ENCODE results near the gene ITGAL.
A peak's percentile ranks its signal among the peaks of the same experiment; 100 is the strongest.

ITGAL gene

DNA sequence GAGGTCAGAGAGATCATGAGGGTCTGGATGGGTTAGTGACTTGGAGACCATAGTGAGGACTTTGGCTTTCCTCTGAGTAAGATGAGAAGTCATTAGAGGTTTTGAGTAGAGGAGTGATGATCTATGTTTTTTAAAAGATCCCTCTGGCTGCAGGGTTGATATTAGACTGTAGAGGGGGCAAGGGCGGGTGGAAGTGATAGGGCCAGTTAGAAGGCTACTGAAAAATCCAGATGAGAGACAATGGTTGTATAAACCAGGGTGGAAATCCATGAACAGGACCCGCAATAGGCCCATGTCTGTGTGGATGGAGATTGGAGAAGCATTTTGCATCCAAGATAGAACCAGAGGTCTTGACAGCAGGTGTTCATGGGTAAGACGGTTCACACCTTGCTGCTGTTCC lies 9.8 kb downstream of the ITGAL start:
- TF ChIP-seq, protein P1, sequence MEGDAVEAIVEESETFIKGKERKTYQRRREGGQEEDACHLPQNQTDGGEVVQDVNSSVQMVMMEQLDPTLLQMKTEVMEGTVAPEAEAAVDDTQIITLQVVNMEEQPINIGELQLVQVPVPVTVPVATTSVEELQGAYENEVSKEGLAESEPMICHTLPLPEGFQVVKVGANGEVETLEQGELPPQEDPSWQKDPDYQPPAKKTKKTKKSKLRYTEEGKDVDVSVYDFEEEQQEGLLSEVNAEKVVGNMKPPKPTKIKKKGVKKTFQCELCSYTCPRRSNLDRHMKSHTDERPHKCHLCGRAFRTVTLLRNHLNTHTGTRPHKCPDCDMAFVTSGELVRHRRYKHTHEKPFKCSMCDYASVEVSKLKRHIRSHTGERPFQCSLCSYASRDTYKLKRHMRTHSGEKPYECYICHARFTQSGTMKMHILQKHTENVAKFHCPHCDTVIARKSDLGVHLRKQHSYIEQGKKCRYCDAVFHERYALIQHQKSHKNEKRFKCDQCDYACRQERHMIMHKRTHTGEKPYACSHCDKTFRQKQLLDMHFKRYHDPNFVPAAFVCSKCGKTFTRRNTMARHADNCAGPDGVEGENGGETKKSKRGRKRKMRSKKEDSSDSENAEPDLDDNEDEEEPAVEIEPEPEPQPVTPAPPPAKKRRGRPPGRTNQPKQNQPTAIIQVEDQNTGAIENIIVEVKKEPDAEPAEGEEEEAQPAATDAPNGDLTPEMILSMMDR (IDR thresholded peaks at IDR 0.05; ENCODE audit: borderline replicate concordance, insufficient read depth, low read depth, low read length) = peak; percentile 16; the same call in 1 of the 2 replicates
- H3K4me3 ChIP-seq (ENCODE audit: low read depth, low read length) = no peak overlapping the region

DNA sequence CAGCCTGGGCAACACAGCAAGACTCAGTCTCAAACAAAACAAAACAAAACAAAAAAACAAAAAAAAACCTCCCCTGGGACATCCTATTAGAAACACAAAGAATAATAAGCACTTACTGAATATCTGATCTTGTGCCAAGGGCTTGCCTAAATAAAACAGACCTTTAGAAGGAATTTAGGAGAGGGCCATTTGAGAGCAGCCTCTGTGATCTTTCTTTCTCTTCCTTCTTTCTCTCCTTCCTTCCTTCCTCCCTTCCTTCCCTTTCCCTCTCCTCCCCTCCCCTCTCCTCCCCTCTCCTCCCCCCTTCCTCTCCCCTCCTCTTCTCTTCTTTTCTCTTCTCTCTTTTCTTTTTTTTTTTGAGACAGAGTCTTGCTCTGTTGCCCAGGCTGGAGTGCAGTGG lies 12.3 kb downstream of the ITGAL start:
- TF ChIP-seq, protein P1 (IDR thresholded peaks at IDR 0.05; ENCODE audit: borderline replicate concordance, insufficient read depth, low read depth, low read length) = no peak
- H3K4me3 ChIP-seq (ENCODE audit: low read depth, low read length) = no peak overlapping the region

DNA sequence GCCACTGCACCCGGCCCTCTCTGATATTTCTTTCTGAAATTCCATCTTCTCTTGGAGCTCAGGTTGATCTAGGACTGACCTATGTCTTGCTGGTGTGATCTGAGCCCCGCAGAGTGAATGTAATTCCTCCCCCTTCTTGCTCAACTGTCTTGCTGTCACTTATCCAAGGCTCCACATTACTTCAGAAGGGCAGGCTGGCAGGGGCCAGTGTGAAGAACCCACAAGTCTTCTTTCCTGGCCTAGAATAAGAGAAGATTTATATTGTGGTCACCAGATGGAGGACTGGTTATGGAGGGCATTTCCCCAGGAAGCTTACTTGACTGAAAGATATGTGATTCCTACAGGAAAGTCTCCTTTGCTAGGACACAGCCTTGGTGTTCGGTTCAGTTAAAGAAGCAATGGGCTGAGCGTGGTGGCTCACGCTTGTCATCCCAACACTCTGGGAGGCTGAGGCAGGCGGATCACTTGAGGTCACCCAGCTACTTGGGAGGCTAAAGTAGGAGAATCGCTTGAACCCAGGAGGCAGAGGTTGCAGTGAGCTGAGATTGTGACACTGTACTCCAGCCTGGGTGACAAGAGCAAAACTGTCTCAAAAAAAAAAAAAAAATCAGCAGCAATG lies 13.4 kb downstream of the ITGAL start:
- TF ChIP-seq, protein P1 (IDR thresholded peaks at IDR 0.05; ENCODE audit: borderline replicate concordance, insufficient read depth, low read depth, low read length) = no peak
- H3K4me3 ChIP-seq (ENCODE audit: low read depth, low read length) = no peak overlapping the region

DNA sequence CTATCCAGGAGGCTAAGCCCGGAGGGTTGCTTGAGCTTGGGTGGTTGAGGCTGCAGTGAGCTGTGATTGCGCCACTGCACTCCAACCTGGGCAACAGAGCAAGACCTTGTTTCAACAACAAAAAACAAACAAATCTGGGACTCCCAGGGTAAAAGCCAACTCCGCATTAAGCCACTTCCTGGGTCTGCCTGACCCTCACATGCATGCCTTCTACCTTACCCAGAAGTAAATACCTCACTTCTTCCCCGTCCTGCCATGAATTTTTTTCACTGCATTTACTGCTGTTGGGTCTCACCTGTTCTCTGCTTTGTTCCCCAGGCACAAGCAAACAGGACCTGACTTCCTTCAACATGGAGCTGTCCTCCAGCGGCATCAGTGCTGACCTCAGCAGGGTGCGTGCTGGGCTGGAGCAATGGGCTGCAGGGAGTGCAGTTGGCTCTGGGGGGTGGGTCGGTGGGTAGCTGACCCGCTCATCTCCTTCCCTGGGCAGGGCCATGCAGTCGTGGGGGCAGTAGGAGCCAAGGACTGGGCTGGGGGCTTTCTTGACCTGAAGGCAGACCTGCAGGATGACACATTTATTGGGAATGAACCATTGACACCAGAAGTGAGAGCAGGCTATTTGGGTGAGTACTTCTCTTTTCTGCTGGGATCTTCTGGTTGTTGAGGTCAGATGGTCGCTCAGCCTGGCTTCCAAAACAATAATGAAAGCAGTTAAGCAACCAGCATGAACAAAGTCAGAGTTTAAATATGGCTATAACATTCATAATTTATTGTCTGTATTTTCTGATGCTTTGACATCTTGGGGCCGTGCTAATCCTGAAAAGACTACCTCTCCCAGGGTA lies 16.4 kb downstream of the ITGAL start:
- H3K4me3 ChIP-seq (ENCODE audit: low read depth, low read length) = no peak overlapping the region

DNA sequence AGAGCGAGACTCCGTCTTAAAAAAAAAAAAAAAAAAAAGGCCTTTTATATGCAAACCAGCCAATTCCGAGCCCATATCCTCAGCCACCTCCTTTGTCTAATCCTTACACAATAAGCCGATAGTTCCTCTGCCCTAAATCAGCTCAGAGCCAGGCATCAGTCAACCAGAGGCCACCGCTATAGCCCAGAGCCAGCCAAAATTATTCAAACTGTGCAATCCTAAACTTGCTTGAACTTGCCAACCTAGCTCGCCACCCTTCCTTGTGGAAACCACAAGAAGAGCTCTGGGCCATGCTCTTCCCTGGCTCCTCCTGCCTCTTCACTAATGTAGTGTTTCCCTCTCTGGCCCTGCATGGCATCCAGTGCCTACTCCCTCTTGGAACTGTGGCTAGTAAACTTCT lies 17.7 kb downstream of the ITGAL start:
- no peak overlapping the region for H3K4me3 ChIP-seq (ENCODE audit: low read depth, low read length)
- TF ChIP-seq, protein P1 (IDR thresholded peaks at IDR 0.05; ENCODE audit: borderline replicate concordance, insufficient read depth, low read depth, low read length) = no peak

More for the DNA sequence above, 16.4 kb downstream of the ITGAL start:
- TF ChIP-seq, protein P1 (IDR thresholded peaks at IDR 0.05; ENCODE audit: borderline replicate concordance, insufficient read depth, low read depth, low read length) = no peak

DNA sequence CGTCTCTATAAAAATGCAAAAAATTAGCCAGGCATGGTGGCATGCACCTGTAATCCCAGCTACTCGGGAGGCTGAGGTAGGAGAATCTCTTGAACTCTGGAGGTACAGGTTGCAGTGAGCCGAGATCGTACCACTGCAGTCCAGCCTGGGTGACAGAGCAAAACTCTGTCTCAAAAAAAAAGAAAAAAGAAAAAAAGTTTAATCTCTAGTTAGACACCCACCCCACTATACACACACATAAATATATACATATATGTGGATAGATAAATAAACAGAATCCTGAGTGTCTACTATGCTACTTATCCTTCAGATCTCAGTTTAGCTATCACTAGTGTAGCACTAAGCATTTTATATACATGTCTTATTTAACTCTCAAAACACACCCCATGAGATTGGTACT lies 18.7 kb downstream of the ITGAL start:
- no peak overlapping the region for H3K4me3 ChIP-seq (ENCODE audit: low read depth, low read length)
- TF ChIP-seq, protein P1 (IDR thresholded peaks at IDR 0.05; ENCODE audit: borderline replicate concordance, insufficient read depth, low read depth, low read length) = no peak
